Measurements from ENCODE around the gene CIZ1. TPM values are rescaled to one million over a fixed set of nuclear protein-coding genes. Genes with fewer than 3 reads are reported as not detected.

CIZ1 gene
- total and polyA plus RNA-seq, 9 of the 15 experiments (the other 6 are each of a cell fraction or from before 2014, with no cell fraction given) = 6.6 to 329 (median 87.8) TPM

DNA sequence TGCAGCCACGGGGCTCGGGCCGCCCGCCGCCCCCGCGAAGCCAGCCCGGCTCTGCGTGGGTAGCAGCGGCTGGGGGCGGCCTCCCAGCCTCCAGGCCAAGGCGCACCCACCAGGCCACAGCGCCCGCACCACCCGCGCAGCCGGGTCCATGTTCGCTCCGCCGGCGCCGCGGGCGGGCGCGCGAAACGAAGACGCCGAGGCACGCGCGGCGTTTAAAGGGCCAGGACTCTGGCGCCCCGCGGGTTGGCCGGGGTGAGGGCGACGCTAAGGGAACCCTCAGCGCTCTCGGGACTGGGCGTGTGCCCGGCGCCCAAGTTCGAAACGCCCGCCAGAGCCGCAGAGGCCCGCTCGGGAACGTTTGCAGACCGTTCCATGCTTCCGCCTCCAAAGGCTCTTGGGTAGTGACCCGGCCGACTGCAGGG lies 63.8 kb downstream of the CIZ1 start, which contains the start of gene PTGES2 (continued):
- TF ChIP-seq, protein P1, sequence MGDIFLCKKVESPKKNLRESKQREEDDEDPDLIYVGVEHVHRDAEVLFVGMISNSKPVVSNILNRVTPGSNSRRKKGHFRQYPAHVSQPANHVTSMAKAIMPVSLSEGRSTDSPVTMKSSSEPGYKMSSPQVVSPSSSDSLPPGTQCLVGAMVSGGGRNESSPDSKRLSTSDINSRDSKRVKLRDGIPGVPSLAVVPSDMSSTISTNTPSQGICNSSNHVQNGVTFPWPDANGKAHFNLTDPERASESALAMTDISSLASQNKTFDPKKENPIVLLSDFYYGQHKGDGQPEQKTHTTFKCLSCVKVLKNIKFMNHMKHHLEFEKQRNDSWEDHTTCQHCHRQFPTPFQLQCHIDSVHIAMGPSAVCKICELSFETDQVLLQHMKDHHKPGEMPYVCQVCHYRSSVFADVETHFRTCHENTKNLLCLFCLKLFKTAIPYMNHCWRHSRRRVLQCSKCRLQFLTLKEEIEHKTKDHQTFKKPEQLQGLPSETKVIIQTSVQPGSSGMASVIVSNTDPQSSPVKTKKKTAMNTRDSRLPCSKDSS (IDR thresholded peaks at IDR 0.05; ENCODE audit: low read depth, partially characterized antibody) = no peak
- no peak for TF ChIP-seq ZSCAN29 (IDR thresholded peaks at IDR 0.05)
- TF ChIP-seq BRD4 (IDR thresholded peaks at IDR 0.05) = no peak
- TF ChIP-seq RFX7 (CRISPR knock-in tag; IDR thresholded peaks at IDR 0.05) = no peak
- no peak for TF ChIP-seq EHMT2 (IDR thresholded peaks at IDR 0.05)
- TF ChIP-seq ZNF586 (CRISPR knock-in tag; conservative IDR thresholded peaks at IDR 0.05) = no peak
- no peak for TF ChIP-seq ZNF165 (CRISPR knock-in tag; IDR thresholded peaks at IDR 0.05; ENCODE audit: borderline replicate concordance)
- no peak for TF ChIP-seq ZKSCAN3 (CRISPR knock-in tag; IDR thresholded peaks at IDR 0.05)
- no peak for TF ChIP-seq RBM14 (IDR thresholded peaks at IDR 0.05; ENCODE audit: borderline replicate concordance, insufficient read depth, low read depth, low read length)
- TF ChIP-seq FOXM1 (IDR thresholded peaks at IDR 0.05; ENCODE audit: low read depth) = no peak
- 0 out of 2 replicates have a peak, but pooled peaks have one; percentile 37 for TF ChIP-seq FOXM1 (CRISPR knock-in tag; IDR thresholded peaks at IDR 0.05; ENCODE audit: low read depth)
- TF ChIP-seq HDAC1 (IDR thresholded peaks at IDR 0.05) = no peak
- TF ChIP-seq, protein P2, sequence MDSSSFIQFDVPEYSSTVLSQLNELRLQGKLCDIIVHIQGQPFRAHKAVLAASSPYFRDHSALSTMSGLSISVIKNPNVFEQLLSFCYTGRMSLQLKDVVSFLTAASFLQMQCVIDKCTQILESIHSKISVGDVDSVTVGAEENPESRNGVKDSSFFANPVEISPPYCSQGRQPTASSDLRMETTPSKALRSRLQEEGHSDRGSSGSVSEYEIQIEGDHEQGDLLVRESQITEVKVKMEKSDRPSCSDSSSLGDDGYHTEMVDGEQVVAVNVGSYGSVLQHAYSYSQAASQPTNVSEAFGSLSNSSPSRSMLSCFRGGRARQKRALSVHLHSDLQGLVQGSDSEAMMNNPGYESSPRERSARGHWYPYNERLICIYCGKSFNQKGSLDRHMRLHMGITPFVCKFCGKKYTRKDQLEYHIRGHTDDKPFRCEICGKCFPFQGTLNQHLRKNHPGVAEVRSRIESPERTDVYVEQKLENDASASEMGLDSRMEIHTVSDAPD (CRISPR knock-in tag; IDR thresholded peaks at IDR 0.05) = no peak
- no peak for TF ChIP-seq RBFOX2 (IDR thresholded peaks at IDR 0.05; ENCODE audit: low read depth, low read length)
- TF ChIP-seq, protein P3, sequence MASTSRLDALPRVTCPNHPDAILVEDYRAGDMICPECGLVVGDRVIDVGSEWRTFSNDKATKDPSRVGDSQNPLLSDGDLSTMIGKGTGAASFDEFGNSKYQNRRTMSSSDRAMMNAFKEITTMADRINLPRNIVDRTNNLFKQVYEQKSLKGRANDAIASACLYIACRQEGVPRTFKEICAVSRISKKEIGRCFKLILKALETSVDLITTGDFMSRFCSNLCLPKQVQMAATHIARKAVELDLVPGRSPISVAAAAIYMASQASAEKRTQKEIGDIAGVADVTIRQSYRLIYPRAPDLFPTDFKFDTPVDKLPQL (IDR thresholded peaks at IDR 0.05; ENCODE audit: extremely low read depth, insufficient read length) = no peak
- TF ChIP-seq, protein P4, sequence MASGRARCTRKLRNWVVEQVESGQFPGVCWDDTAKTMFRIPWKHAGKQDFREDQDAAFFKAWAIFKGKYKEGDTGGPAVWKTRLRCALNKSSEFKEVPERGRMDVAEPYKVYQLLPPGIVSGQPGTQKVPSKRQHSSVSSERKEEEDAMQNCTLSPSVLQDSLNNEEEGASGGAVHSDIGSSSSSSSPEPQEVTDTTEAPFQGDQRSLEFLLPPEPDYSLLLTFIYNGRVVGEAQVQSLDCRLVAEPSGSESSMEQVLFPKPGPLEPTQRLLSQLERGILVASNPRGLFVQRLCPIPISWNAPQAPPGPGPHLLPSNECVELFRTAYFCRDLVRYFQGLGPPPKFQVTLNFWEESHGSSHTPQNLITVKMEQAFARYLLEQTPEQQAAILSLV (tag; IDR thresholded peaks at IDR 0.05) = no peak
- TF ChIP-seq, protein P5, sequence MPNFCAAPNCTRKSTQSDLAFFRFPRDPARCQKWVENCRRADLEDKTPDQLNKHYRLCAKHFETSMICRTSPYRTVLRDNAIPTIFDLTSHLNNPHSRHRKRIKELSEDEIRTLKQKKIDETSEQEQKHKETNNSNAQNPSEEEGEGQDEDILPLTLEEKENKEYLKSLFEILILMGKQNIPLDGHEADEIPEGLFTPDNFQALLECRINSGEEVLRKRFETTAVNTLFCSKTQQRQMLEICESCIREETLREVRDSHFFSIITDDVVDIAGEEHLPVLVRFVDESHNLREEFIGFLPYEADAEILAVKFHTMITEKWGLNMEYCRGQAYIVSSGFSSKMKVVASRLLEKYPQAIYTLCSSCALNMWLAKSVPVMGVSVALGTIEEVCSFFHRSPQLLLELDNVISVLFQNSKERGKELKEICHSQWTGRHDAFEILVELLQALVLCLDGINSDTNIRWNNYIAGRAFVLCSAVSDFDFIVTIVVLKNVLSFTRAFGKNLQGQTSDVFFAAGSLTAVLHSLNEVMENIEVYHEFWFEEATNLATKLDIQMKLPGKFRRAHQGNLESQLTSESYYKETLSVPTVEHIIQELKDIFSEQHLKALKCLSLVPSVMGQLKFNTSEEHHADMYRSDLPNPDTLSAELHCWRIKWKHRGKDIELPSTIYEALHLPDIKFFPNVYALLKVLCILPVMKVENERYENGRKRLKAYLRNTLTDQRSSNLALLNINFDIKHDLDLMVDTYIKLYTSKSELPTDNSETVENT (CRISPR knock-in tag; IDR thresholded peaks at IDR 0.05) = no peak
- peak; percentile 60 for TF ChIP-seq CCNT2 (IDR thresholded peaks at IDR 0.05; ENCODE audit: borderline replicate concordance, extremely low read depth, insufficient read length, low read depth, low read length)
- no peak for TF ChIP-seq RBM34 (IDR thresholded peaks at IDR 0.05; ENCODE audit: borderline replicate concordance, insufficient read depth, low read length)
- no peak for TF ChIP-seq CEBPB (tag; IDR thresholded peaks at IDR 0.05)
- TF ChIP-seq, protein P6, sequence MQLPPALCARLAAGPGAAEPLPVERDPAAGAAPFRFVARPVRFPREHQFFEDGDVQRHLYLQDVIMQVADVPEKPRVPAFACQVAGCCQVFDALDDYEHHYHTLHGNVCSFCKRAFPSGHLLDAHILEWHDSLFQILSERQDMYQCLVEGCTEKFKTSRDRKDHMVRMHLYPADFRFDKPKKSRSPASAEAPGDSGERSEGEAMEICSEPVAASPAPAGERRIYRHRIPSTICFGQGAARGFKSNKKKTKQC (CRISPR knock-in tag; IDR thresholded peaks at IDR 0.05) = 0 out of 2 replicates have a peak, but pooled peaks have one; percentile 33
- no peak for TF ChIP-seq SMC3 (conservative IDR thresholded peaks at IDR 0.05; ENCODE audit: insufficient read depth, low read depth, low read length)

Measured in K562 (cell line).